Activated T-helper 9 cell treated with anti-CD3 and anti-CD28 coated beads, Interleukin-2, amount 50 U/mL, for 16 hours (primary cell): ENCODE data around the gene NOX5.
"Not testable (repeated sequence)": the region's sequence is repeated elsewhere in the genome, so short reads cannot be mapped to it uniquely, and the experiment has no call there.

Experiments
- DNase-seq: peaks from one replicate; pipeline ENCODE4 v3.0.0-alpha.2; 2020; ENCODE audit warnings: low read depth

Gene NOX5, protein sequence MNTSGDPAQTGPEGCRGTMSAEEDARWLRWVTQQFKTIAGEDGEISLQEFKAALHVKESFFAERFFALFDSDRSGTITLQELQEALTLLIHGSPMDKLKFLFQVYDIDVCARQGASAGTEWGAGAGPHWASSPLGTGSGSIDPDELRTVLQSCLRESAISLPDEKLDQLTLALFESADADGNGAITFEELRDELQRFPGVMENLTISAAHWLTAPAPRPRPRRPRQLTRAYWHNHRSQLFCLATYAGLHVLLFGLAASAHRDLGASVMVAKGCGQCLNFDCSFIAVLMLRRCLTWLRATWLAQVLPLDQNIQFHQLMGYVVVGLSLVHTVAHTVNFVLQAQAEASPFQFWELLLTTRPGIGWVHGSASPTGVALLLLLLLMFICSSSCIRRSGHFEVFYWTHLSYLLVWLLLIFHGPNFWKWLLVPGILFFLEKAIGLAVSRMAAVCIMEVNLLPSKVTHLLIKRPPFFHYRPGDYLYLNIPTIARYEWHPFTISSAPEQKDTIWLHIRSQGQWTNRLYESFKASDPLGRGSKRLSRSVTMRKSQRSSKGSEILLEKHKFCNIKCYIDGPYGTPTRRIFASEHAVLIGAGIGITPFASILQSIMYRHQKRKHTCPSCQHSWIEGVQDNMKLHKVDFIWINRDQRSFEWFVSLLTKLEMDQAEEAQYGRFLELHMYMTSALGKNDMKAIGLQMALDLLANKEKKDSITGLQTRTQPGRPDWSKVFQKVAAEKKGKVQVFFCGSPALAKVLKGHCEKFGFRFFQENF

DNA sequence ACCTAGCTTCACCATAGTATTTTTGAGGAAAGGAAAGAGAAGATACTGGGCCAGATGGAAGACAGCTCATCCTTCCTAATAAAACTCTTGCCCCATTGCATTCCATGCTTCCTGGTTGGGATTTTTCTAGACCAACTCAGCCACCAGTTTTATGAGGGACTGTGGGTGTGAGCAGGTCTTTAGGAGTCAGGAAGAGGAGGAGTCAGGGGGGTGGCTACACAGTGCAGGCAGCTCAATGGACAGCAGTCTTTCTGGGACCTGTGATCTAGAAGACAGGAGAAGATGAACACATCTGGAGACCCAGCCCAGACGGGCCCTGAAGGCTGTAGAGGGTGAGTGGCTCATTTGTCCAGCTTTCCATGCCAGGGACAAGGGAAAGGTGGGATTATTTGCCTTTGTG lies at the start of gene NOX5:
Gene NOX5, plus strand, starts transcription at position 242 of the 400 bp plus-strand sequence. Its CDS starts 41 bp downstream, at position 283.
- no peak for DNase-seq

DNA sequence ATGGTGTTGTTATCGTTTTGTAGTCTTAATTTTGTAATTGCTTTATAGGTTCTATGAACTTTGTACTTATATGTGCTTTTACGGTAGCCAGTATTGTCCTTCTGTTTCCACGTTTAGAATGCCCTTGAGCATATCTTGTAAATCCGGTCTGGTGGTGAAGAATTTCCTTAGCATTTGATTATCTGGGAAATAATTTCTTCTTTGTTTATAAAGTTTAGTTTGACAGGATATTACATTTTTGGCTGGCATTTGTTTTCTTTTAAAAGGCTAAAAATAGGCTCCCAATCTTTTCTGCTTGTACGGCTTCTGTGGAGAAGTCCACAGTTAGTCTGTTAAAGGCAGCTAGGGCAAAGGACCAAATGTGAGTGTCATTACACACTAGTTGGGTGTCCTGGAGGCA lies 47.5 kb upstream of the NOX5 start:
- no peak for DNase-seq

DNA sequence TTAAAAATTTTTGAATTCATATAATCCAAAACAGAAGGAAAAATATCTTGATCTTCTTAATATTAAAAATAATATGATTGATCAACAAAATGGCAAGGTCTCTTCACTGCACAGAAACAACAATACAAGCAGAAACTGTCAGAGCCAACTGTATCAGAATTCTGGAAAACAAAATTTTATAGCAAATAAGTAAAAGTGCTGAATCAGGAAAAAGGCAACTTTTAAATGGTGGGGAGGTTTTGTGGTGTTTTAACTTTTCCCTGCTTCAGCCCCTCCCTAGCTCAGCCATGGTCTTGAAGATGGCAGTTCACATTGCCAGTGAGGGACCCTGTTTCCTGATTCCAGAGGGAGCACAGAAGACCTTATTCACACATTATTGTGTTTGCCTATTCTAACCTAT lies 46.5 kb upstream of the NOX5 start:
- DNase-seq, result no peak

DNA sequence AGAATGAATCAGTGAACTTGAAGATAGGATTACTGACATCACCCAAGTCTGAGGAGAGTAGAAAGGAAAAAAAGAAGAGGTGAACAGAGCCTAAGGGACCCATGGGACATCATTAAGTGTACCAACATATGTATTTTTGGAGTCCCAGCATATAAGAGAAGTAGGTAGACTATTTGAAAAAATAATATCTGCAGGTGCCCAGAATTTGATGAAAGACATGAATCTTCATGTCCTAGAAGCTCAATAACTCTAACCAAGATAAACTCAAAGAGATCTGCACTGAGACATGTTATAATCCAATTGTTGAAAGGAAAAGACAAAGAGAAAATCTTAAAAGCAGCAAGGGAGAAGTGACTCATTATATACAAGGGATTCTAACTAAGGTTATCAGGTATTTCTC lies 45.2 kb upstream of the NOX5 start:
- no peak for DNase-seq

DNA sequence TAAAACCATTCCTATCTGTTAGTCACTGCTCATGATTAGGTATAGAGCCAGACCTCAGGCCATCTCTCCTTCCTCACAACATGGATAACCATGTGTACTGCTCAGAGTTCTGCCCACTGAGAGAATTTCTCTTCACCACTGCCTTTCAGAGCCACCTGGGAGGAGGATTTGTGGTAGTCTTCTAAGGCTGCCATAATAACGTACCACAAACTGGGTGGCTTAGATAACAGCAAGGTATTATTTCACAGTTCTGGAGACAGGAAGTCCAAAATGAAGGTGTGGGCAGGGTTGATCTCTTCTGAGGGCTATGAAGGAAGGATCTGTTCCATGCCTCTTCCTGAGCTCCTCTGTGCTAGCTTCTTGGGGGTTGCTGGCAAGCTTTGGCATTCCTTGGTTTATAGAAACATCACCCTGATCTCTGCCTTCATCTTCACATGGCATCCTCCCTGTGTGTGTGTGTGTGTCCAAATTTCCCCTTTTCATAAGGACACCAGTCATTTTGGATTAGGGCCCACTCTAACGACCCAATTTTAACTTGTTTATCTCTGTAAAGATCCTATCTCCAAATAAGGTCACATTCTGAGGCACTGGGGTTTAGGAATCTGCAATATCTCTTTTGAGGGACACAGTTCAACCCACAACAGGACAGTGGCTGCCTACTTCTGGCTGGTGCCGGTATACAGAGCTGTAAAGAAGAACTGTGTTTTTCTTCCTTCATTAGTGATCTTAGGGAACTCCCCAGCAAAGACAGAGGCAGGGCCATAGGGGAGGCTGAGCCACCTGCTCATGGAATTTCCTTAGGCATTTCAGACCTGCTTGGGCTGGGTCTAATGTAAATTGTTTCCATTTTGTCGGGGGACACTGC lies 42.1 kb upstream of the NOX5 start:
- no peak for DNase-seq

DNA sequence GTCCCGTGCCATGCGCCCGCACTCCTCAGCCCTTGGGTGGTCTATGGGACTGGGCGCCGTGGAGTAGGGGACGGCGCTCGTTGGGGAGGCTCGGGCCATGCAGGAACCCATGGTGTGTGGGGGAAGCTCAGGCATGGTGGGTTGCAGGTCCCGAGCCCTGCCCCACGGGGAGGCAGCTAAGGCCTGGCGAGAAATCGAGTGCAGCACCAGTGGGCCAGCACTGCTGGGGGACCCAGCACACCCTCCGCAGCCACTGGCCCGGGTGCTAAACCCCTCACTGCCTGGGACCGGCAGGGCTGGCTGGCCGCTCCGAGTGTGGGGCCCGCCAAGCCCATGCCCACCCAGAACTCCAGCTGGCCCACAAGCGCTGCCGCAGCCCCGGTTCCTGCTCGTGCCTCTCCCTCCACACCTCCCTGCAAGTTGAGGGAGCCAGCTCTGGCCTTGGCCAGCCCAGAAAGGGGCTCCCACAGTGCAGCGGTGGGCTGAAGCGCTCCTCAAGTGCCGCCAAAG lies 38.8 kb upstream of the NOX5 start:
- DNase-seq, result not testable (repeated sequence)

DNA sequence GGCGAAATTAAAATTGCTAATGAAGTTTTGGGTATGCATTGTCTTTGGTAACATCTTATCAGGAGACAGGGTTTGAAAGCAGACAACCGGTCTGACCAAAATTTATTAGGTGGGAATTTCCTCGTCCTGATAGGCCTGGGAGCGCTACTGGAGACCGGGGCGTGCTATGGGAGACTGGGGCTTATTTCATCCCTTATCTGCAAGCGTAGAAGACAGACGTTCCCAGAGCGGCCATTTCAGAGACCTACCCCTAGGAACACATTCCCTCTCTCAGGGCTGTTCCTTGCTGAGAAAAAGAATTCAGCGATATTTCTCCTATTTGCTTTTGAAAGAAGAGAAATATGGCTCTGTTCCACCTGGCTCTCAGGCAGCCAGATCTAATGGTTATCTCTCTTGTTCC lies 37.1 kb upstream of the NOX5 start:
- DNase-seq, result not testable (repeated sequence)

DNA sequence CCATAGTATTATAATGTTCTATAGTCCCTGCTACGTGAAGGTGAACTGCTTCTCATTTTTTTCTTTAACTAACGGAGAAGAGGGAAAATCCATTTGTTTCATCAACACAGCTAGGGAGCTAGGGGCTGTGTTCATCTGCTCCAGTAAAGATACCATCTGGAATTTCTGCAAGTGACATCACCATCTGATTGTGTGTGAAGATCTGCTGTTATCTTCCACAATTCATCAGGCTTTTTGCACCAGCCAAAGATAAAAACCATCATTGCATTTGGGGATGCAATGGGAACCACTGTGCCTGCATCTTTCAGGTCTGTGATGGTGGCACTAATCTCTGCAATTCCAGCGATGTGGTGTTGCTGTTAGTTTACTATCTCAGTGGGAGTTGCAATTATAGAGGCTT lies 35.5 kb upstream of the NOX5 start:
- DNase-seq, result no peak

DNA sequence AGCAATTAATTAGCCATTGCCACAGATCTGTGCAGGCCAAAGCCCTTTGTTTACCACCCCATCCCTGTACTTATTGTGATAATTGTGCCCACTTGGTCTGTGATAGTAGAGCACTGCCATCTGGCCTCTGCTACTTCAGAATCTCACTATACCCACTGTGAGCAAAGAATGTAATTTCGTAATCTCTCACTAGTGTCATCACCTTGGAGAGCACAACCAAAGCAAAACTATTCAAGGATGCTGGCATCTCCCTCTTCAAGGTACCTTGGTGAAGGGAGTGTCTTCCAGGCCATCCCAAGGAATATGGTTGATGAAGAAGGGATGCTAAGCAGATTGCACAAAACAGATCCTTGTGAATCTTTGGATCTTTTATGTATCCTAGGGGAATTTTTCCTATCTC lies 34.7 kb upstream of the NOX5 start:
- DNase-seq, result no peak

DNA sequence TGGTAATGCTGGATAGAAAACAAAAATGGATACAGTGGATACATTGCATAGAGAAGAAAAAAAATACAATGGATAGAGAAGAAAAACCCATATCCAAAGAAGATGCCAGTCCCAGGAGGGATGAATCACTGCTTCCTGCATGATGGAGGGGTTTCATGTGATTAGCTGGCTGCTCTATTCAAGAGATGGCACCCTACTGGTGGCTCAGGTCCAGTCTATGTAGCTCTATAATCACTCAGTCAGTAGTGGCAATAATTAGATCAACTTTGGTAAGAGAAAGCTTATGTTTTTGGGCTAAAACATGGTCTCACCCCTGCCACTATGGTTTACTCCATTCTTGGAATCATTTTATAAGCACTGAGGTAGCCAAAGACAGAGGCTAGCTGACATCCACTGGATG lies 33.7 kb upstream of the NOX5 start:
- DNase-seq, result no peak

DNA sequence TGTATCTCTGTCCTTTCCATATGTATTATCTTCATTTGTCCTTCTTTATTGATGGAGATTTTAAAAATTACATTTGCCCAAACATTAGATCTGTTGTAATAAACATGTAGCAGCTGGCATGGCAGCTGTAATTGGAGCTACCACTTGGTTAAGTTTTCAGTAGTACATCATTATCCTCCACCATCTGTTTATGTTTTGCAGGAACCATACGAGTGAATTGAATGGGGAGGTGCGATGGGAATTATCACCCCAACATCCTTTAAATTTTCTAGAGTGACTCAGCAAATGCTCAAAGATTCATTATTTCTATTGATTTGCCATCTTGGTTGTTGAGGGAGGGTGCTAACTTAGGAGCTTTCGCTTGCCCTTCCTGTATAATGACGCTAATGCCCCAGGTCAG lies 32.6 kb upstream of the NOX5 start:
- DNase-seq, result no peak

DNA sequence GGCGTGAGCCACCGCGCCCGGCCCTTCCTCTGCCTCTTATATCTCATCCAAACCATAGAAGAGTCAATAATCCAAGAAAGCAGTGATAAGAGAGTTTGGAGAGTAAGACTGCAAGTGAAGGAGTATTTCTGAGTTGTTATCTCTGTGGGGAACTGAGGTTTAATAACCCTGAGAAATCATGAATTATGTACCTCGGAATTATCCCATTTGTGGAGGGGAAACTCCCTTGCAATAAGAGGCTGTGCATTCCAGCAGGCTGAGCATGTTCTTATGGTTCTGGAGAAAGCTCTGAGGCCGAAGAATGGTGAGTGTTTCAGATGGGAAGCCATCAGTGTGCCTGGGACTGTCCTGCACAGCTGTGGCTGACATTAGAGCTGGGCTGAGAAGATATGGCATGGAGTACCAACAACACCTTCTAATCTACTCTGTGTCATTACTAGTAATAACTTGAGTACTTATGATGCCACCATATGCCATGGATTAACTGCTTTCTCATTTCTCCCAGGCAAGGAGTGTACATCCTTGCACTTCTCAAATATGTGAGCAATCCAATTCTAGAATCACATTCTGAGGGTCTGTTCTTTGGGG lies 31.4 kb upstream of the NOX5 start:
- DNase-seq, result no peak

DNA sequence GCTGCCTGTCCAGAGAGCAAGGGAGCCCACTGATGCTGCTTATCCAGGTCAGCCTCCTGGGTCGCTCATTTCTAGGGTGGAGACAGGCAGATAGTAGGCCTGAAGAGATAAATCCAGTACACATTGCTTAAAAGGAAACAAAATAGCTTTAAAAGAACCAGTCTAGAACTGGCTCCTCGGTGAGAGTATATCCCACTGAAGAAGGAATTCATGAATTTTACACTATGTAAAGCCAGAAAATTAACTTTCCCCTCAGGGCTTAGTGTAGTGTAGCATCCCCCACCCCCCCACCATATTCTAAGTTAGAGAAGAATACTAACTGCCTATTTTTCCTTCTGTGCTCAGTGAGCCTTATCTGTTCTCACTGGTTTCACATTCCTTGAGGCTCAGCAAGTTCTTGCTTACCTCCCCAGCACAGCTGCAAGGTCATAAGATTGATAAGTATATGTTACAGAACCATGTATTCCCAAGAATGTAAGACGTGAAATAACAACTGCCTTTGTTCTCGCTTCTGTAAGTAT lies 30.5 kb upstream of the NOX5 start:
- no peak for DNase-seq

DNA sequence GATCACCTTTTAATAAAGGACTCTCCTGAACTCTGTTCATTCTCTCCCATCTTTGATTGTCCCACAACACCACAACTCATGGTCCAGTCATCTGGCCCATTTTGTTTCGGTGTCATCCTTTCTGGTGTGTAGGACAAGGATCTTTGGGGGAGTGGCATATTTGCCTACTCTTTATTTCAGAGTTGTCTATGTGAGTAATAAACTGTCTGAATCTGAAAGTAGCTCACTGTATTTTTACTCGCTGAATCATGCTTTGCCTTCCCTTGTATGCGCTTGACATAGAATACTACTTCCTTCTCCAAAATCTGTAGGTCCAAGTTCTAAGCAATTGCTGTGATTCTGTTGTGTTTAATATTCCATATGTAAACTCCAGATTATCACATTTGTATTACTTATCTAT lies 29.9 kb upstream of the NOX5 start:
- DNase-seq, result no peak

DNA sequence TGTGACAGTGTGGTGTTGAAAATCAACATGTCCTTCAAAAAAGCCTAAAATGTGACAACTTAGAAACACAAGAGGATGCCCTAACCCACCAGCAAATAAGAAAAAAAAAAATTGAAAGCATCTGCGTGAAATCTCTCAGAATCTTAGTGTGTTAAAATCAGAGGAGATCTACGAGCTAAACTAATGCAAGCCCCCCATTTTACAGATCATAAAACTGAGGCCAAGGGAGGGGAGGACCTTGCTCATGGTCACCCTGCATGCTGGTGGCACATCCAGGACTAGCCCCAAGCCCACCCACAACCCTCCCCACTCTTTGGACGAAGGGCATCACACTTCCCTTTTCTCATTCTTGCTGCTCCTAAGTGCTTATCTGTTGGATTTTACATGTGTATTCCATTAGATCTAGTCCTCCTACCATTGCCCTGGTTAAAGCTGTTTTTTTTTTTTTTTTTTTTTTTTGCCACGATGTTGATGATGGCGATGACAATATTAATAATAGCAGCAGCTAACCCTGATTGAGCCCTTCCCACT lies 29.1 kb upstream of the NOX5 start:
- DNase-seq, result no peak

DNA sequence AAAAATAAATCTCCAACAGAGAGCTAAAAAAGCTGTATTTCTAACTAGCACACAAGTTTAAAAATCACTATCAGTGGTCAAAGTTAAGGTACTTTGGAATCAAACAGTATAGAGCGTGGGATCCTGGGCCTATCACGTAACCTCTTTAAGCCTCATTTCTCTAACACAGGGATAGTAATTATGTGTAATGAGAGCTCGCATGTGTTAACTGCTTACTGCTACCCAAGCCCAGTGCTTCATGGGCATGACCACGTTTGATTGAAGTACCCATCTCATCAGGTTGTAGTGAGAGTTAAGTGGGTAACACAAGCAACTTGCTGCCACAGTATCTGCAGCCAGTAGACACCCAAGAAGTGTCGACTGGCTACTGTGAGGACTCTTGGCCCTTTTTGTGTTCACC lies 28.2 kb upstream of the NOX5 start:
- no peak for DNase-seq

DNA sequence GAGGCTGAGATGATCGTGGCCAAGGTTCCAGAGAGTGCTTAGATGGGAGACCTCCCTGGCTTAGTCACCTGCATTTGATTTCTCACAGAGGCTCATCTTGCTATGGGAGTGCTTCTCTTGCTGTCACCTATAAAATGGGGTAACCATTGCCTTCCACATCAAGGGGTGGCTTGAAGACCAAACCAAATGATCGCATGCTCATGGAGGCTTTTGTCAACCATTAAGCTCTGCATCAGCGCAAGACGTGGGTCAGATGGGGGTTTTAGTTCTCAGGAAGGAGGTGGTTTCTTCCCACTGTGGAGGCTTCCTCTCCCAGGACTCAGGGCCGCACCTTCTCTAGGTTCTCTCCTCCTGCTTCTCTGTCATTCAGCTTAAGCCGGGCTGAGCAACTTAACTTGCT lies 27.4 kb upstream of the NOX5 start:
- no peak for DNase-seq

DNA sequence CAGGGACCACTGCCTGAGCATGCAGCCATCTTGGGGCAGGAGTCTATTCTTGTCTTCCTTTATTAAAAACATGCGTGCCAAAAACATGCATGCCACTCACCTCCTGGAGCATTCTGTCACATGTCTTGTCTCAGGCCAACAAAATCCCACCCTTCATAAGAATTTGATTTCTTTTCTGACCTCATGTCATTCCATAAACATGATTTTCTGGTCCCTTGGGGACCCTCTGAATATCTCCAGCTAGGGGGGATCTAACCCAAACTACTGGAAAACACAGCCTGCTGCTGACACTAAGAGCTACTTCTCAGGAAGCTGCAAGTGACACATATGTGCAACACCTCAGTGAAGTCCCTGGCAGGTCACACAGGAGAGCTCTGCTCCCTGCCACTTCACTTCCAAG lies 26.8 kb upstream of the NOX5 start:
- DNase-seq, result no peak

DNA sequence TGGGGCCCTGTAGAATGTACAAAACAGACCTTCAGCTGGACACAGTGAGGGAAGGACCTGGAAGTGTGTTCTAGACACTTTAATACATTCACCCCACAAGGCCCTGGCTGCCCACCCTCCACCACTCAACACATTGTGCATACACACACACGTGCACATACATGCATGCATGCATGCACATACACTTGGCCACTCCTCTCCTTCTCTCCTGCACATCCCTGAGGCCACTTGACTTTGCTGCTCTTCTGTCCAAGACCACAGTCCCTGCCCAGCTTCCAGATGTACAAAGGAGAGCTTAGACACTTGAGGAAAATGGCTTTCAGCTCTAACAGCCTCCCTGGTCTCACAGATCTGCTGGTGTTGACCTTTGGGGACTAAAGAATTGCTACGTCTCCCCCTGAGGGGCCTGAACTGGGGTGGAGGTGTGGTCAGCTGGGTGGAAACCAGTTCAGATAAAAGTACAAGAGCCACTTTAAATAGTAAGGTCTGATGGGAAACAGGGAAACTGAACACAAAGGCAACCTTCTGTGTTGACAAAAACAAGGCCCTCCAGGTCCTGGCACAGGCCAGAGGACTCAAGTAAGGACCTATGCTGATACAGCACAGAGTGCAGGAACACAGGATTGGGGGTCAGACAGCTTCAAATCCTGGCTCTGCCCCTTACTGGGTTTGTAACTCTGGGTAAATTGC lies 24.8 kb upstream of the NOX5 start:
- DNase-seq, result no peak

DNA sequence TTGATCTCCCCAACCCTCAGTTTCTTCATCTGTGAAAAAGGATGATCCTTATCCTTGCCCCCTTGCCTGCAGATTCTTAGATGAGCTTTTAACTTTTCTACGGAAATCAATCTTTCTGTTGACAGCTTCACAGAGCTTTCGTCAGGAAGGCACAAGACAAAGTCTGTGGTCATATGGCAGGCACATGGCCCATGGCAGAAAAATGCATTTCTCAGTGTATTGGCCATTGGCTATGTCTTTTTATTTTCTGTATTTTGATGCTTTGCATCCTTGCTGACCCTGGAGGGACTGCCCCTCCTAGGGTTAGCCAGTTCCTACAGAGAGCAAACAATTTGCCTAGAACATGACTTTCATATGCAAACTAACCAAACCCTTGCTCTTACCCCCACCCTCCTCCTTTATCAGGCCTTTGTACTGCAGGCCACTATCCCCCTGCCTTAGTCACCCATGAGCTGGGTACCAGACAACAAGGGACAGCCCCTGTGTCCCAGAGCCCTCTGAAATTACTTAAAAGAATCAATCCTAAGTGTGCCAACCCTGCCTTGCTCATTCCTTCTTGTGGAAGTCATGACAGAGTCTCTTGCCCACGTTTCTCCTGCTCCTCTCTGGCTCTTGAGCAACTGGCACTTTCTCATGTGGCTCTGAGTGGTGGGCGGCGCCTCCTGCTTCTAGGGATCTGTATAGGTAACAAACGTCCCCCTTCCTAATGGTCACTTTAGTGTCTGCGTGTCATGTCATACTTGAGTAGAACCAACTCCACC lies 24.1 kb upstream of the NOX5 start:
- no peak for DNase-seq
